ENCODE data around the gene PTPRG. TPM values are rescaled to one million over a fixed set of nuclear protein-coding genes. Genes with fewer than 3 reads are reported as not detected.

Gene PTPRG
- total and polyA plus RNA-seq, 2 experiments from 2014 or later, result 11.5 to 39.6 TPM

- no peaks in the 10 kb centered on the region for H3F3A ChIP-seq (ENCODE audit: insufficient read depth)
- H3K4me2 ChIP-seq (ENCODE audit: unreplicated experiment), result no peak overlapping the region
- no peaks in the 10 kb centered on the region for H3K27me3 ChIP-seq (replicated peaks; ENCODE audit: insufficient read depth)
- 90% methylated on average over 8 of the region's 8 CpGs for WGBS, 2 experiments (ENCODE audit: low coverage in 1 of 2, low lambda C conversion rate in 2 of 2, missing lambda C conversion rate in 2 of 2)
- no peaks in the 10 kb centered on the region for H3K79me2 ChIP-seq (ENCODE audit: insufficient read depth)
- H3K9ac ChIP-seq, result no peak overlapping the region
- no peak overlapping the region for H2AFZ ChIP-seq
- no peak for TF ChIP-seq EZH2 (IDR thresholded peaks at IDR 0.05; ENCODE audit: insufficient read depth, poor library complexity, severe bottlenecking)
- no peak for TF ChIP-seq EZH2phosphoT487 (IDR thresholded peaks at IDR 0.05; ENCODE audit: insufficient read depth, low read depth)
- H3K9me3 ChIP-seq (ENCODE audit: low read depth), result no peaks in the 10 kb centered on the region
- H3K4me1 ChIP-seq (ENCODE audit: insufficient read depth), result no peaks in the 10 kb centered on the region
- no peaks in the 10 kb centered on the region for H4K20me1 ChIP-seq (ENCODE audit: insufficient read depth)
- no peaks in the 10 kb centered on the region for H3K9me2 ChIP-seq (ENCODE audit: insufficient read depth)
- in situ Hi-C loops (cut with MboI), result loop anchor here (25.0 kb wide), 1 partner anchor 1592 kb away; no protein-coding TSS in a partner anchor
- H3K36me3 ChIP-seq (ENCODE audit: low read depth), result no peaks in the 10 kb centered on the region
- no peak overlapping the region for H3K4me3 ChIP-seq
- no peak overlapping the region for H3K27ac ChIP-seq
- DNase-seq, result no peak
These were observed 617.6 kb downstream of the PTPRG start for GRCh38 chr3:62178739-62179600.

GRCh38 chr3:62180514-62180913 is 619.1 kb downstream of the PTPRG start:
- Histone ChIP-seq H2AFZ (no peak overlapping the region), H4K20me1 (ENCODE audit: insufficient read depth) (no peaks in the 10 kb centered on the region), H3K4me3 (no peak overlapping the region), H3K9me3 (ENCODE audit: low read depth) (no peaks in the 10 kb centered on the region), H3K4me2 (ENCODE audit: unreplicated experiment) (no peak overlapping the region), H3K79me2 (ENCODE audit: insufficient read depth) (no peaks in the 10 kb centered on the region), H3K27me3 (replicated peaks; ENCODE audit: insufficient read depth) (no peaks in the 10 kb centered on the region), H3F3A (ENCODE audit: insufficient read depth) (no peaks in the 10 kb centered on the region), H3K4me1 (ENCODE audit: insufficient read depth) (peaks cover 6% of the 10 kb centered on the region; the same call in 1 of the 2 replicates), H3K9ac (no peak overlapping the region), H3K27ac (no peak overlapping the region), H3K36me3 (ENCODE audit: low read depth) (no peaks in the 10 kb centered on the region), H3K9me2 (ENCODE audit: insufficient read depth) (no peaks in the 10 kb centered on the region)
- 97 to 99% methylated on average over 5 of the region's 5 CpGs for WGBS, 2 experiments (ENCODE audit: low coverage in 1 of 2, low lambda C conversion rate in 2 of 2, missing lambda C conversion rate in 2 of 2)
- in situ Hi-C loops (cut with MboI), result loop anchor here (10.0 to 25.0 kb wide), 2 partner anchors 616 to 1593 kb away; partner anchors contain the start of gene PTPRG
- DNase-seq, result no peak
- no peak for TF ChIP-seq EZH2 (IDR thresholded peaks at IDR 0.05; ENCODE audit: insufficient read depth, poor library complexity, severe bottlenecking)
- TF ChIP-seq EZH2phosphoT487 (IDR thresholded peaks at IDR 0.05; ENCODE audit: insufficient read depth, low read depth), result no peak

- no peak for DNase-seq
- H3K4me3 ChIP-seq, result no peak overlapping the region
- in situ Hi-C loops (cut with MboI), result loop anchor here (10.0 to 25.0 kb wide), 2 partner anchors 618 to 1596 kb away; partner anchors contain the start of gene PTPRG
- H3K79me2 ChIP-seq (ENCODE audit: insufficient read depth), result no peaks in the 10 kb centered on the region
- H3K36me3 ChIP-seq (ENCODE audit: low read depth), result no peaks in the 10 kb centered on the region
- no peaks in the 10 kb centered on the region for H3K27me3 ChIP-seq (replicated peaks; ENCODE audit: insufficient read depth)
- H3K4me2 ChIP-seq (ENCODE audit: unreplicated experiment), result no peak overlapping the region
- H3K9me2 ChIP-seq (ENCODE audit: insufficient read depth), result no peaks in the 10 kb centered on the region
- 95 to 99% methylated on average over 8 of the region's 8 CpGs for WGBS, 2 experiments (ENCODE audit: low coverage in 1 of 2, low lambda C conversion rate in 2 of 2, missing lambda C conversion rate in 2 of 2)
- no peak overlapping the region for H3K9ac ChIP-seq
- no peaks in the 10 kb centered on the region for H3K9me3 ChIP-seq (ENCODE audit: low read depth)
- peaks cover 6% of the 10 kb centered on the region; the same call in 1 of the 2 replicates for H3K4me1 ChIP-seq (ENCODE audit: insufficient read depth)
- H4K20me1 ChIP-seq (ENCODE audit: insufficient read depth), result no peaks in the 10 kb centered on the region
- H3K27ac ChIP-seq, result no peak overlapping the region
- H2AFZ ChIP-seq, result no peak overlapping the region
- H3F3A ChIP-seq (ENCODE audit: insufficient read depth), result no peaks in the 10 kb centered on the region
- TF ChIP-seq EZH2phosphoT487 (IDR thresholded peaks at IDR 0.05; ENCODE audit: insufficient read depth, low read depth), result no peak
- no peak for TF ChIP-seq EZH2 (IDR thresholded peaks at IDR 0.05; ENCODE audit: insufficient read depth, poor library complexity, severe bottlenecking)
These were observed 621.7 kb downstream of the PTPRG start for GRCh38 chr3:62183087-62183486.

GRCh38 chr3:62183969-62184368 is 622.6 kb downstream of the PTPRG start:
- Histone ChIP-seq H3K27me3 (replicated peaks; ENCODE audit: insufficient read depth) (no peaks in the 10 kb centered on the region), H3K27ac (no peak overlapping the region), H4K20me1 (ENCODE audit: insufficient read depth) (no peaks in the 10 kb centered on the region), H3K36me3 (ENCODE audit: low read depth) (no peaks in the 10 kb centered on the region), H3K79me2 (ENCODE audit: insufficient read depth) (no peaks in the 10 kb centered on the region), H3K4me3 (no peak overlapping the region), H3F3A (ENCODE audit: insufficient read depth) (no peaks in the 10 kb centered on the region), H3K9me3 (ENCODE audit: low read depth) (no peaks in the 10 kb centered on the region), H3K9ac (no peak overlapping the region), H3K4me1 (ENCODE audit: insufficient read depth) (peaks cover 6% of the 10 kb centered on the region; the same call in 1 of the 2 replicates), H3K4me2 (ENCODE audit: unreplicated experiment) (no peak overlapping the region), H2AFZ (no peak overlapping the region), H3K9me2 (ENCODE audit: insufficient read depth) (no peaks in the 10 kb centered on the region)
- DNase-seq, result no peak
- TF ChIP-seq EZH2 (IDR thresholded peaks at IDR 0.05; ENCODE audit: insufficient read depth, poor library complexity, severe bottlenecking) (no peak), EZH2phosphoT487 (IDR thresholded peaks at IDR 0.05; ENCODE audit: insufficient read depth, low read depth) (no peak)
- in situ Hi-C loops (cut with MboI), result loop anchor here (10.0 to 25.0 kb wide), 2 partner anchors 619 to 1597 kb away; partner anchors contain the start of gene PTPRG
- 98% methylated on average over 10 of the region's 10 CpGs for WGBS, 2 experiments (ENCODE audit: low coverage in 1 of 2, low lambda C conversion rate in 2 of 2, missing lambda C conversion rate in 2 of 2)

Measured in GM23248 (cell line).